Measurements from ENCODE around the gene PAAF1.

The PAAF1 gene, protein sequence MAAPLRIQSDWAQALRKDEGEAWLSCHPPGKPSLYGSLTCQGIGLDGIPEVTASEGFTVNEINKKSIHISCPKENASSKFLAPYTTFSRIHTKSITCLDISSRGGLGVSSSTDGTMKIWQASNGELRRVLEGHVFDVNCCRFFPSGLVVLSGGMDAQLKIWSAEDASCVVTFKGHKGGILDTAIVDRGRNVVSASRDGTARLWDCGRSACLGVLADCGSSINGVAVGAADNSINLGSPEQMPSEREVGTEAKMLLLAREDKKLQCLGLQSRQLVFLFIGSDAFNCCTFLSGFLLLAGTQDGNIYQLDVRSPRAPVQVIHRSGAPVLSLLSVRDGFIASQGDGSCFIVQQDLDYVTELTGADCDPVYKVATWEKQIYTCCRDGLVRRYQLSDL

DNA sequence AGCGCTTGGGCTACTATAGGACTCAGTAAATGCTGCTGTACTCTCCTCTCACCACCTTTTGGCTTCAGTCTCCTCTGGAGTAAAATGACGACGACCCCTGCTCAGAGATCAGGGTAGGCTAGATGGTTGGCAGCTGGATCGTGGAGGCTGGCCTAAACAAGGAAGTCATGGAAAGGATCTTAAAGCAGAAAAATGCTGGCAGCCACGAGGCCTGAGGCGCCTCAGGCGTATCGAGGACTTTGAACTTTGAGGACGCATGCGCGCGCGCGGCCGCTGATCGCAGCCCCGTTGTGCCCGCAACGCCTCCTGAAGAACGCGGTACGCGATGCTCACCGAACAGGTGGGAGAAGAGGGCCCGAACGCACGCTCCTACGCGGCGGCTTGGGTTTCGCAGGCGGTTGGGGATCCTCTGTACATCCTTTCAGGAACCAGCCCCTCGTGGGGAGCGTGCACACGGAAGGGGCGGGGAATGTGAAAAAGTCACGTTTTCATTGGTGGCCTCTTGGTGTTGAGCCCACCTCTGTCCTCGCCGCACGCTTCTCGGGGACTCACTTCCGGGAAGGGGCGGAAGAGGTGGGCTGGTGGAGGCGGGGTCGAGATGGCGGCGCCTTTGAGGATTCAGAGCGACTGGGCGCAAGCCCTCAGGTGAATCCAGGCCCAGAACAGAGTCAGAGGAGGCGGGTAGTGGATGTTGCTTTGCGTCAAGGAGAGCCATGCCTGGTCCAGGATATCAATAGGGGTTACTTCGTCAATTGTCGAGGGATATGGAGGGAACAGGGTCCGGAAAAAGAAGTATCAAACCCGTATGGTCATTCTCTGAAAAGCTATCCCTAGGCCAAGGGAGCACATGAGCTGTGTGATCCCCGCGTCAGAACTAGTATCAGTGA, at the start of gene PAAF1, which contains the start of gene COA4:
PAAF1 (plus strand) TSS at position 576 of the 887 bp plus-strand sequence; CDS start at position 599, 23 bp downstream.
COA4 (minus strand) TSS at position 423 of the 887 bp plus-strand sequence. CDS start 3,468 bp downstream, outside the sequence.
- peak; percentile 99 for DNase-seq
- in situ Hi-C loops (cut with MboI; ENCODE audit: low pct_unique_long_range_greater_than_20kb, low sequenced_read_pairs): no loop called here

DNA sequence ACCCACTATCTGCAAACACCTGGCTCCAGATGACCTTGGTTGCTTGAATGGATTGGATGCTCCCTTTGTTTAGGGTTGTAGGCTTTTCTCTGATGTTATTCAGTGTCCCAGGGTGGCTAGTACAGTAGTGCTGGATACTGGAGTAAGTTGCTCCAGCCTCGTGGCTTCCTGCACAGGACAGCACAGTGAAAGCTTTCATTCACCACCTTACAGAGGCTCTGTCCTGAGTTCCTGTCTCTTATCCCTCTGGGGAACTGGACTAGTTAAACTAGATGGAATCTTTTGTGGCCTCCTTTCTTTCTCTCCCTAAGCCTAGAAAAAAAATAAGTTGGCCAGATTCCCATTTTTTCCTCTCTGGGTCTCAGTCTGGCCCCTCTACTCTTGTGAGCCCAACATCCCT, 46.5 kb upstream of the PAAF1 start:
- DNase-seq: no peak
- in situ Hi-C loops (cut with MboI; ENCODE audit: low pct_unique_long_range_greater_than_20kb, low sequenced_read_pairs): no loop called here

DNA sequence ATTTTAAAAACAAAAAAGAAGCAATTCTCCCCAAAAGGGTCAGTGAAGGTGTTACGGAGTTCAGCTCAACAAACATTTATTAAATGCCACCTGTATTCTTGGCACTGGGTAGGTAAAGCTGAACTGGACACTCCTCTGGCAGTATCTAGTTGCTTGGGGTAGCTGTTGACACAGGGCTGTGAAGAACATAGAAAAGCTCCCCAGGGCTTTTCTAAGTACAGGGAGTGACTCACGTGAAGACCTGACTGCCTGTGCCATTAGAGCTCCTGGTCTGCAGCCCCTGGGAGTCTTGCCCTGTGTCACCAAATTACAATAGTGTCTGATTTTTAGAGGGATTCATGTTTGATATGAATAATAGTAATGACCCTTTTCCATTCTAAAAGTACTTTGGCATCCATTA, 43.7 kb upstream of the PAAF1 start:
- in situ Hi-C loops (cut with MboI; ENCODE audit: low pct_unique_long_range_greater_than_20kb, low sequenced_read_pairs): no loop called here

DNA sequence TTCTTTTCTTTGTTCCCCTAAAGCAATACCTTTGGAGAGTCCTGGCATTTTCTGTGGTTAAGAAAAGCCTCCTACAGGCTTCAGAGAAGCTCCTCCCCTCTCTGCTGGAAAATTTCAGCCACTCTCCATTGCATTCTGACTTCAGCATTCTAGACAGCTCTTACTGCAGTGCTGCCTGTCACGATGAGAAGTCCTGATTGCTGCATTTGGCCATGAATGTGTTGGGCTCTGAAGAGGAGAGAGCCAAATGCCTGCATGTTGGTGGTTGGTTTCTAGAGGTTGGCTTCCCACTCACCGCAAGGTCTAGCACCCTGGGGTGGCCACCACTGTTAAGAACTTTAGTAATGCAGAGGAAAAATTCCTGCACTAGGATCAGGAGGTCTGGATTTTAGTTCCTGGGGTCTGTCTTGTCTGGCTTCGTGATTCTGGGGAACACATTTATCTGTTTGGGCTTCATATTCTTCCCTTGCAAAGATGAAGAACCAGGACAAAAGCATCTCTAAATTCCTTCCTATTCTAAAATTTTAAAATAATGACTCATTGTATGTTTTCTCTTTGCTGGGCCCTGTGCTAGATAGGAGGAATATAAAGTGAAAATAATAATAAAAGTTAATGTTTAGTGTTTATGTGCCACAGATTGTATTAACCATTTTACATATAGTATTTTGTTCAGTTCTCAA, 38.2 kb upstream of the PAAF1 start:
- DNase-seq: no peak
- in situ Hi-C loops (cut with MboI; ENCODE audit: low pct_unique_long_range_greater_than_20kb, low sequenced_read_pairs): no loop called here

More for the DNA sequence above, 43.7 kb upstream of the PAAF1 start:
- no peak for DNase-seq

DNA sequence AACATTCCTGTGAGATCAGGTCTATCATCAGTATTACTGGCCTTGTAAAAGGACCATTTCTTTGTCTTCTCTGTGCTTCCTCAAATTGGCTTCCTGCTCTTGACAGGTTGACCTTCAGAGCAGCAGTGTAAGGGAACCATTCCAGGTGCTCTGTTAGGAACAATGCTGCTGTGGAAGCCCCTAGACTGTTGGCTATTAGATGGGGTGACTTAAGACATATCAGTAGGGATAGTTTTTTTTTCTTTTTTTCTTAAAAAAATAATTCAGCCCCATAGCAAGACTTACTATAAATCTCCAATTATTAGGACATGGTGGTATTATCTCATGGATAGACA, 37.7 kb upstream of the PAAF1 start:
- DNase-seq: no peak
- in situ Hi-C loops (cut with MboI; ENCODE audit: low pct_unique_long_range_greater_than_20kb, low sequenced_read_pairs): no loop called here

DNA sequence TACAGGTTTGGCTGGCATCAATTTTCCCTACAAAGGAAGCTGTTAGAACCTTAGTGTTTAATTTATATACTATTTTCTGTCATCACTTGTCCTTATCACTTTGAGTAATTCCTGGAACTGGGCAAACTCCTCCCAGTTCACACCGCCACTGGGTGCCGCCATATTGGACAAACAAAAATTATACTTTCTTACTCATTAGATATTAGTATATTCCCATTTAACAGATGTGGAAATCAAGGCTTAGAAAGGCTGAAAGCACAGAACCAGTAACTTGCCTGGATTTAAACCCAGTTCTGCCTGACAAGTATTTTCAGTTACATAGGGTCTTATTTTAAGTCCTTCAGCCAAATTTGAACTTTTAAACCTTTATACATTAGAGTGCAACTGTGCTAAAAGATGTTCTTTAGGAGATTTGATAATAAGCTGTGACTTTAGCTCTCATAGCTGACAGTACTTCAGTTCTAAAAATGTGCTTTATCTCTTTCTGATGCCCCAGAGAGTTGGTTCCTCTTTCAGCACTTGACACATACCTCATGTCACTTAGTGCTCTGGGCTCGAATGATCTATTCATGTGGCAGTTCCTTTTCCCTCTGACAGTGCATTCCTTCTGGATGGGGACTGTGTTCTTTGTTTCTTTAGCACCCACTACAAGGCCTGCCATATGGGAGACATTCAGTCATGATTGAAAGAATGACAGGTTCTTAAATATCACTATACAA, 25.6 kb upstream of the PAAF1 start:
- peak; percentile 67 for DNase-seq
- in situ Hi-C loops (cut with MboI; ENCODE audit: low pct_unique_long_range_greater_than_20kb, low sequenced_read_pairs): no loop called here

DNA sequence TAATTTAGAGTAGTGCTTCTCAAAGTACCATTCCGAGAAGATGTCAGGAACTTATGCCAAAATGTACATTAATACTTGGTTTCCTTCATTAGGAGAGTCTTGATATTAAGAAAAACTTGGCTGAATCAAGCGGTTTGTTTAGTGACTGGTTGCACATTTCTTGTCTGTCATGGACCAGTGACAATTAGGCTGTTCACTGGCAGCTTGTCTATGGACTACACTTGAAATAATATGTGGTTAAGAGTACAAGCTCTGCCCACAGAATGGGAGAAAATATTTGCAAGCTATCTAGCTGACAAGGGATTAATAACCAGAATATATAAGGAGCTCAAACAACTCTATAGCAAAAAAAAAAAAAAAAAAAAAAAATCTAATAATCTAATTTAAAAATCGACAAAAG, 24.8 kb upstream of the PAAF1 start:
- in situ Hi-C loops (cut with MboI; ENCODE audit: low pct_unique_long_range_greater_than_20kb, low sequenced_read_pairs): no loop called here
- no peak for DNase-seq

DNA sequence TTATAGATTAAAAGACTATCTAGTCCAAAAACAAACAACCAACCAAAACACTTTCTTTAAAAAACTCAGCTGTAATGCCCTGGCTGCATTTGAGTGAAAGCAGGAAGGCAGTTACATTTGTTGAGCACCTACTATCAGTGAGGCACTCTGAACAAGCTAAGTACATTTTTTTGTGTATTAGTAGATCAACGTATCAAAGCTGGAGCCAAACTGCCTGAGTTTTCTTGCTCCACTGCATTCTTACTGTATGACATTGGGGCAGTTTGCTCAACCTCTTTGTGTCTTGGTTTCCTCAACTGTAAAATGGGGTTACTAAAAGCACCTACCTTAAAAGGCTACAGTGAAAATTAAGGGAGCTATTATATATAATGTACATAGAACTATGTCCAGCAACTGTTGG, 22.1 kb upstream of the PAAF1 start:
- in situ Hi-C loops (cut with MboI; ENCODE audit: low pct_unique_long_range_greater_than_20kb, low sequenced_read_pairs): no loop called here
- no peak for DNase-seq

DNA sequence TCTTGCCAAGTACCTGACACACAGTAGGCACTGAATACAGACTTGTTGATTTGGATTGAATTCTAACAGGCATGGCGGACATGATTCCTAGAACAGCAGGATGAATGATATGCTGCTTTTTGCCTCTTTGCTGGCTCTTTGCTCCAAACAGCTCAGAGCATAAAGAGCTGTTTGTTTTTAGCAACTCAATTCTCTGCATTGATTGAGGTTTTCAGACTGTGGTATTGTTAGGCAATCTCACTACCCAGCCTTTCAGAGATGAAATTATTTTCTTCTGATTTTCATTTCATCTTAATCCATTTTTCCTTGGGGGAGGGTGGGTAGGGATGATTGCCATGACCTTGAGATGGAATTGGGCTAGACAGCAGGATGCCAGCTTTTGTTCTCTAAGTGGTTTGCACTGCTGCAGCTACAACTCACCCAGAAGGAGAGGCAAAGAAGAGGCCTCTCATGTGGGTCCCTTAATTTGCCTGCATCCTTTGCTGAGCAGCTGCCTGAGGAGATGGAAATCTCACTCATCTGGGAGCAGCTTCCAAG, 20.7 kb upstream of the PAAF1 start:
- in situ Hi-C loops (cut with MboI; ENCODE audit: low pct_unique_long_range_greater_than_20kb, low sequenced_read_pairs): no loop called here
- no peak for DNase-seq

DNA sequence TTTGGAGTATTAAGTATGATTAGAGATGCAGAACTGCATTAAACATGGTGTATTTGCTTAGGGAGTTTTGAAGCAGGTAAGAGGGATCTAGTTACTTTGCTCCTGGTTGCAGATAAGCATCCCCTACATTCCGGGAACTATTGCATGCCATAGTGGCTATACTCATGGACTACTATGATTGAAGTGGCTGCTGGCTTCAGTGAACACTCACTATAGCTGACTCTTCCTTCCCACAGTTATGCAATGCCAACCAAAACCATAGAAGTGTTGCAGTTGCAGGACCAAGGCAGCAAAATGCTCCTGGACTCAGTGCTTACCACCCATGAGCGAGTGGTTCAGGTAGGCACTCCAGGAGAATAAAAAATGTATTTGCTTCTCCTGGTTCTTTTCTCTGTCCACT, 17.1 kb upstream of the PAAF1 start:
- no peak for DNase-seq
- in situ Hi-C loops (cut with MboI; ENCODE audit: low pct_unique_long_range_greater_than_20kb, low sequenced_read_pairs): no loop called here

DNA sequence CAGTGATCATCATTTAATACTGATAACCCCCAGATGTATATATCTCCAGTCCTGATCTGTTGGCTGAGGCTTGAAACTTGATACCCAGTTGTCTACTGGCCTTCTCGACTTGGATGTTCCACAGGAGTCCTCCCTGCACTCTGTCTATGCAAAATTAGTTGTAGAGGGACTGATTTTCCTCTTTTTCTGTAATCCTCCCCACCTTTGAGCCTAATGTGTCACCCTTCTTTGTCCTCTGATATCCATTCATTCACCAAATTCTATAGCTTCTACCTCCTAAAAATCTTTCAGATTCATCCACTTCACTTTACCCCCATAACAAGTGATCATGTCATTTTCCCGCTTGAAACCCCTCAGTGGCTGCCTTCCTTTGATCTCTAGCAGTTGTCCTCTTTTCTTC, 16.6 kb upstream of the PAAF1 start:
- in situ Hi-C loops (cut with MboI; ENCODE audit: low pct_unique_long_range_greater_than_20kb, low sequenced_read_pairs): no loop called here
- no peak for DNase-seq

DNA sequence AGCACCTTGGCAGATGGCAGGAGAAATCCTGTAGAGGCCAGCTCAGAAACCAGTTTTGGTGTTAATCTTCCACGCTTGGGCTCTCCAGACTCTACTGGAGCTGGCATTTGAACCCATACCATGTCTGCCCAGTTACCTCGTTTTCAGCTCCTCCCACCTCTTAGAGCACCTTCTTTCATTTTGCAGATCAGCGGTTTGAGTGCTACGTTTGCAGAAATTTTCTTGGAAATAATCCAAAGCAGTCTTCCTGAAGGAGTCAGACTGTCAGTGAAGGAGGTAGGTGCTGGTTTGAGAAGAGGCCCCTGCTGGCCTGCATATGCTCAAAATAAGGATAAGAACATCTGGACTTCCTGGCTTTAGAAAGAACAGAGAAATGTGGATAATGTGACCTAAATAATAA, 13.8 kb upstream of the PAAF1 start:
- no peak for DNase-seq
- in situ Hi-C loops (cut with MboI; ENCODE audit: low pct_unique_long_range_greater_than_20kb, low sequenced_read_pairs): no loop called here

DNA sequence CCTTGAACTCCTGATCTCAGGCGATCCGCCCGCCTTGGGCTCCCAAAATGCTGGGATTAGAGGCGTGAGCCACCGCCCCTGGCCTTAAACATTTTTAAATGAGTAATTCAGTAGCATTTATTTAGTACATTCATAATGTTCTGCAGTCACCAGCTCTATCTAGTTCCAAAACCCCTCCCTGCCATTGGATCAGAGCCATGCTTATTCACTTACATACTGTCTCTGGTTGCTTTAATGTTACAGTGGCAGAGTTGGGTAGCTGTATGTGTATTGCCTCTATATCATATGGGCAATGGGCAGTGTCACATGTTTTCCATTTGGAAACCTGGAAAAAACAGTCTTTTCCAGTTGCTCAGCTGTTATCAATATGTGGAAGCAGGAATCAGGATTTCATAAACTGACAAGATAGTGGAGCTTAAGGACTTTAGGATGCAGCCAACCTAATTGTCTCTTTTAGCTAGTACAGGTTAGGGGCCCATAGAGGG, 10.7 kb upstream of the PAAF1 start:
- no peak for DNase-seq
- in situ Hi-C loops (cut with MboI; ENCODE audit: low pct_unique_long_range_greater_than_20kb, low sequenced_read_pairs): no loop called here

DNA sequence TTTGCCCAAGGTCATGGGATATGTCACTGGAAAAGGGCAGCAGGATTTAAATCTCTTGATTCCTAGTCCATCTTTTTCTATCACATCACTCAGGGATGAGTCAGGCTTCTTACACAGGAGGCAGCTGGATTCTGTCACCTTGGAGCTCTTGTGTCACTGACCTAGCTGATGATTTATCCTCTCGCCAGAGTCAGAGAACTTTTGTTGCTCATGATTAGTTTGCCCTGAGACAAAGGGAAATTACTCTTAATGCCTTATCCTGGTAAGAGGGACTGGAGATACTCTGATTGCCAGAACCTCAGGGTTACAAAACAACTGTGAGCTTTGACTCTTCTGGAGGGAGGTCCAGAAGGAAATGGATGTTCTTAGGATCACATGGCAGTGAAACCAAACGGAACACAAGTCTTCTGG, 10.2 kb upstream of the PAAF1 start:
- DNase-seq: no peak
- in situ Hi-C loops (cut with MboI; ENCODE audit: low pct_unique_long_range_greater_than_20kb, low sequenced_read_pairs): no loop called here

DNA sequence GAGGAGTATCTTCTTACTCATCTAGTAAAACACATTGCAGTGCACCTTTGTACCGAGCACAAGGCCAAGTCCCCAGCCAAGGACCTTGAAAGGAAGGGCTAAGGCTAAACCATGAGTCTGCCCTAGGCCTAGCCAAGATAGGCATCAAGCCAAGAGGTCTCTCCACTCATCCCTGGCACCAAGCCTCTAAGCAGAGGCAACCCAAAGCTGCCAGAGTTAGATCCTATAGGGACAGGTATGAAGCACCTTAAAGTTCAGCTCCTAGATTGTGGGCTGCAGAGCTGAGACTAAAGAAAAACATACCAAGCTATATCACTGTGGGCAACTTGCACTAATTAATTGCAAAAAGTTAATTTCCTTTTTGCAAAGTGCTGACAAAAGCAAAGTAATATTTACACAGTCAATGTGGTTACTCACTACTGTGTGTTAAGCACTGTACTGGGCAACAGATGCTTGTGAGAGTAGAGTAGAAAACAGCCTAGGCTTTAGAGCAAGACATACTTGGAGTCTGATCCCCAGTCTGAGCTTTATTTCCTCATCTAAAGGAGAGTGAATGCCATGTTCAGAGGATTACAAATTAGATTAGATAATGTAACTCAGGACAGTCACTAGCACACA, 7.4 kb upstream of the PAAF1 start:
- in situ Hi-C loops (cut with MboI; ENCODE audit: low pct_unique_long_range_greater_than_20kb, low sequenced_read_pairs): no loop called here
- no peak for DNase-seq

DNA sequence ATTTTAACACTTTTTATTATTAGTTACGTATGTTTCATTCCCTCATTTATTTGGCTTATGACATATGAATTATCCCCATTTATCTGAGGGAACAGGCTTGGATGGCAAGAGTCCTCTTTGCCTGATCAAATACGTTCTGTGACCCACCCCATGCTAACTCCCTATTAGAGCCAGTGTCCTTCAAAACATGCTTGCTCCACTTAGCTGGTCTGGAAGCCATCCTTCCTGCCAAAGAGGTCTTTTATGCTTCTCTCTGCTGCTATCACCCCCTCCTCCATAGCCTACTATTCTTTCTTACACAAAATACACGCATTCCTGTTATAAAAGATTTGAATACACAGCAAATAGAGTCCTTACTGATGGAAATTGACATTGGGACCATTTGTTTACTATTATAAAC, 6.5 kb upstream of the PAAF1 start:
- no peak for DNase-seq
- in situ Hi-C loops (cut with MboI; ENCODE audit: low pct_unique_long_range_greater_than_20kb, low sequenced_read_pairs): no loop called here

DNA sequence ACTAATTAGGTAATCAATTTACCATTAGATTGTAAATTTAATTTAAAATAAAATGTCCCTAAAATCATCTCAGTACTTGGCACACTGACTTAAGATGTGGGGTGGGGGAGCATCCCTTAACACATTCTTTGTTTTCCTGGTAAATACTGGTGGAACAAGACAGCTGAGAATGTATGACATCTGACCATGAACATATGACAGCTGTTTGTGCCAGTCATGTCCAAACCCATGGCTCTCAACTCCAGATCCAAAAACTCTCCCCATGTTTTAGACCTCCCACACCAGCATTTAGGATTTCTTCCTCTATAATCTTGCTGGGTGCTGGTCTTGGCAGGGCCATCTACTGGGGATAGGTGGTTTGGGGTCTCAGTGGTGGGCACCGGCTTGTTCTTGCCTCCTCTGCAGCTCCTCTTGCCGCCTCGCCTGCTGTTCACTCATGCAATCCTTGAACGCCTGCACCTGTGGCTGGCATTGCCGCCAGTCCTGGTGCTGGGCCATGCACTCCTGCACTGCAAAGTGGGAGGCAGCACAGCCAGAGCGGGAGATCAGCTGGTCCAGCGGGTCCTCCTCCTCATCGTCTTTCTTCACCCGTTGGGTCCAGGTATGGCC, 3.9 kb upstream of the PAAF1 start:
- DNase-seq: no peak

DNA sequence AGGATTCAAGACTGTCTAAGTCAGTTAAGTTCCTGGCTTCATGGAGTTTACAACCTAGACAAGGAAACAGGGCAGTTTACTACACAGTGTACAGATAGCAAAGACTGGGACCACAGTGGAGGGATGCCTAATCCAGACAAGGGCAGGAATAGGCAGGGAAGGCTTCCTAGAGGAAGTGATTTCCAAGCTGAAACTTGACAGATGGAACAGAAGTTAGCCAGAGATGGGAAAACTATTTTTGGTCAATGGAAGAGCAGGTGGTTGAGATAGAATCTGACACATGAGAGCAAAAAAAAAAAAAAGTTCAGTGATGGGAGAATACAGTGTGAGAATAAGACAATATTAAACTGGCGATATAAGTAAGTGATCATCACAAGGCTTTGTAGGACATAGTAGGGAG, 1.4 kb upstream of the PAAF1 start:
- in situ Hi-C loops (cut with MboI; ENCODE audit: low pct_unique_long_range_greater_than_20kb, low sequenced_read_pairs): no loop called here
- no peak for DNase-seq

More for the DNA sequence above, 3.9 kb upstream of the PAAF1 start:
- in situ Hi-C loops (cut with MboI; ENCODE audit: low pct_unique_long_range_greater_than_20kb, low sequenced_read_pairs): no loop called here
